Measurements from ENCODE around the gene PIEZO1.

Gene PIEZO1

DNA sequence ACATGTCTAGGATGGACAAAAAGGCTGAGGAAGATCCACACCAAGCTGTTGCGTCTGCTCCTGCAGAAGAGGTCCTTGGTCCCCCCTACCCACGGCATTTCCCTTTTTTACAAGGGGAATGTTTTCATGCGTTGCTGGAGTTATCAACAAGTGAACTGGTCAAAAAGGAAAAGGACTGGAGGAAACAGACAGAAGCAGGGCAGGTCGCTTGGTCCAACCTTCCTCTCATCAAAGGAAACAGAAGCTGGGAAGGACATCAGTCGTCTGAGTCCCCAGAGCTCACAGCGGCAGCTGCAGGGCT lies 26.1 kb downstream of the PIEZO1 start:
- TF ChIP-seq, protein P1, sequence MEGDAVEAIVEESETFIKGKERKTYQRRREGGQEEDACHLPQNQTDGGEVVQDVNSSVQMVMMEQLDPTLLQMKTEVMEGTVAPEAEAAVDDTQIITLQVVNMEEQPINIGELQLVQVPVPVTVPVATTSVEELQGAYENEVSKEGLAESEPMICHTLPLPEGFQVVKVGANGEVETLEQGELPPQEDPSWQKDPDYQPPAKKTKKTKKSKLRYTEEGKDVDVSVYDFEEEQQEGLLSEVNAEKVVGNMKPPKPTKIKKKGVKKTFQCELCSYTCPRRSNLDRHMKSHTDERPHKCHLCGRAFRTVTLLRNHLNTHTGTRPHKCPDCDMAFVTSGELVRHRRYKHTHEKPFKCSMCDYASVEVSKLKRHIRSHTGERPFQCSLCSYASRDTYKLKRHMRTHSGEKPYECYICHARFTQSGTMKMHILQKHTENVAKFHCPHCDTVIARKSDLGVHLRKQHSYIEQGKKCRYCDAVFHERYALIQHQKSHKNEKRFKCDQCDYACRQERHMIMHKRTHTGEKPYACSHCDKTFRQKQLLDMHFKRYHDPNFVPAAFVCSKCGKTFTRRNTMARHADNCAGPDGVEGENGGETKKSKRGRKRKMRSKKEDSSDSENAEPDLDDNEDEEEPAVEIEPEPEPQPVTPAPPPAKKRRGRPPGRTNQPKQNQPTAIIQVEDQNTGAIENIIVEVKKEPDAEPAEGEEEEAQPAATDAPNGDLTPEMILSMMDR (IDR thresholded peaks at IDR 0.05; ENCODE audit: low read depth, low read length, poor library complexity, severe bottlenecking), result no peak
- TF ChIP-seq EZH2phosphoT487 (IDR thresholded peaks at IDR 0.05; ENCODE audit: borderline replicate concordance, low read length), result no peak
- H3K4me1 ChIP-seq (ENCODE audit: control insufficient read depth, low read length), result no peaks in the 10 kb centered on the region
- H3F3A ChIP-seq (ENCODE audit: control insufficient read depth, insufficient read depth), result no peaks in the 10 kb centered on the region
- H3K9me3 ChIP-seq (ENCODE audit: control insufficient read depth, insufficient read depth, low read length), result no peaks in the 10 kb centered on the region
- peaks cover 23% of the 10 kb centered on the region; the same call in 1 of the 2 replicates for H4K20me1 ChIP-seq (ENCODE audit: control insufficient read depth, insufficient read depth, low read depth, low read length)
- no peak overlapping the region for H3K27ac ChIP-seq (ENCODE audit: low read depth, low read length)
- peaks cover 13% of the 10 kb centered on the region for H3K36me3 ChIP-seq (ENCODE audit: control insufficient read depth, low read length)
- H3K9me2 ChIP-seq (replicated peaks; ENCODE audit: control insufficient read depth, low read length), result no peaks in the 10 kb centered on the region
- H3K4me2 ChIP-seq (ENCODE audit: low read length), result no peak overlapping the region
- H3K27me3 ChIP-seq (ENCODE audit: control insufficient read depth, low read length), result no peaks in the 10 kb centered on the region
- H3K4me3 ChIP-seq (ENCODE audit: low read length), result no peak overlapping the region
- peaks cover 99% of the 10 kb centered on the region for H3K79me2 ChIP-seq (ENCODE audit: control insufficient read depth, low read length)

DNA sequence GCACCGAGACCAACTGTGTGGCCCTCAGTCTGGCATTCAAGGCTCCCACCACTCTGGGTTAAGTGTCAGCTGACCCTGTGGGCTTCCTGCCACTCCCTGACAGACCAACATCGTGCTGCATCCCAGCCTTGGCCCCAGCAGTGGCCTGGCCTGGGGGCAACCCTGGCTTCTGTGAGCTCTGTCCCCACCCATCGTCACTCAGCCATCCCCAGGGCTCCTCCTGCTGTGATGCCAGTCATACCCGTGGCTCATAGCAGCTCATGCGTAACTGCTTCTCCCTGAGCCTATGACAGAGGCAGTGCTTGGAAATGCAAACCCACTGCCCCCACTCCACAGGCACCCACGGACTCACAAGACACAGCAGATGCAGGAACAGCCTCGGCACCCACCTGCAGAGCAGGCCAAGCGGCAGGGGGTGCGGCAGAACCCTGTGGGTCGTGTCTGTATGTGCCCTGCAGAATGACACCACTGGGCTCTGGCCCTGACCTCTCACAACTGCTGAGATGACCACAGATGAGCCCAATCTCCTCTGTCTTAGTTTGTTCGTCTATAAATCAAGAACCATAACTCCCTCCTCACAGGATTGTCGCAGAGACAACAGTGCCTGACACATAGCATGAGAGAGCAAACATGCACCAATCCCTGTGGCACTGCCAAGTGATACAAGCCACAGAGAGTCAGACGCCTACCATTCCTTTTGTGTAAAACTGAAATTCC lies 26.6 kb downstream of the PIEZO1 start:
- H3K4me3 ChIP-seq (ENCODE audit: low read length), result no peak overlapping the region
- peaks cover 99% of the 10 kb centered on the region for H3K79me2 ChIP-seq (ENCODE audit: control insufficient read depth, low read length)
- no peaks in the 10 kb centered on the region for H3K27me3 ChIP-seq (ENCODE audit: control insufficient read depth, low read length)
- H3K9me2 ChIP-seq (replicated peaks; ENCODE audit: control insufficient read depth, low read length), result no peaks in the 10 kb centered on the region
- H3K36me3 ChIP-seq (ENCODE audit: control insufficient read depth, low read length), result peaks cover 8% of the 10 kb centered on the region
- H3F3A ChIP-seq (ENCODE audit: control insufficient read depth, insufficient read depth), result no peaks in the 10 kb centered on the region
- H4K20me1 ChIP-seq (ENCODE audit: control insufficient read depth, insufficient read depth, low read depth, low read length), result peaks cover 23% of the 10 kb centered on the region; the same call in 1 of the 2 replicates
- H3K27ac ChIP-seq (ENCODE audit: low read depth, low read length), result no peak overlapping the region
- no peaks in the 10 kb centered on the region for H3K9me3 ChIP-seq (ENCODE audit: control insufficient read depth, insufficient read depth, low read length)
- no peaks in the 10 kb centered on the region for H3K4me1 ChIP-seq (ENCODE audit: control insufficient read depth, low read length)
- H3K4me2 ChIP-seq (ENCODE audit: low read length), result no peak overlapping the region
- no peak for TF ChIP-seq EZH2phosphoT487 (IDR thresholded peaks at IDR 0.05; ENCODE audit: borderline replicate concordance, low read length)
- TF ChIP-seq, protein P1 (IDR thresholded peaks at IDR 0.05; ENCODE audit: low read depth, low read length, poor library complexity, severe bottlenecking), result no peak

DNA sequence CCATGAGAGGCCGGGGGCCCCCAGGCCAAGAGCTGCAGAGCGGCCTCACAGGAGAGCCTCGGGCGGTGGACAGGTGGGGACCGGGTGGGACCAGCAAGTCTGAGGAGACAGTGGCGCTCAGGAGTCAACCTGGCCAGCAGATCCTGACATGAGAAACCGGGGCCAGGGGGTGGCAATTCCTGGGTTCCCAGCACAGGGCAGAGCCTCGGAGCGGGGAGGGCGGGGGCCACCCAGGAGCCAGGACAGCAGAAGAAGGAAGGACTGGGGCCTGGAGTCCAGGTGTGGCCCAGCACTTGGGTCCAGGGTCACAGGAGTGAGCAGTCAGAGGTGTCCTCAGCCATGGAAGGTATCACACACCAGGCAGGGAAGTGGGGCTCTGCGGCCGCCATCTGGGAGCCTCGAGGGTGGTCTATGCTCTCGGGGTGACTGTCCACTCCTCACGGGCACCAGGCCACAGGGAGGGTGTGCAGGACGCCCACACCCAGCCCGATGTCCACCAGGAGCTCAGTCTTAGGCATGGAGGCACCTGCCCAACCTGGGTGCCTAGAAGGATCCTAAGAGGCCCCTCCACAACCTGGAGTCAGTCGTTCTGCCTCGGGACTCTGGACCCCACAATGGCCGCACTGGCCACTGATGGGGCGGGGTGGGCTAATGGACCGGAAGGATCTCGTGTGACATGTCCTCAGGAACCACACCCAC lies 29.1 kb downstream of the PIEZO1 start:
- Histone ChIP-seq H3K79me2 (ENCODE audit: control insufficient read depth, low read length) (peaks cover 95% of the 10 kb centered on the region), H3K4me2 (ENCODE audit: low read length) (no peak overlapping the region), H4K20me1 (ENCODE audit: control insufficient read depth, insufficient read depth, low read depth, low read length) (peaks cover 12% of the 10 kb centered on the region; the same call in 1 of the 2 replicates), H3K9me3 (ENCODE audit: control insufficient read depth, insufficient read depth, low read length) (no peaks in the 10 kb centered on the region), H3K27me3 (ENCODE audit: control insufficient read depth, low read length) (no peaks in the 10 kb centered on the region), H3F3A (ENCODE audit: control insufficient read depth, insufficient read depth) (no peaks in the 10 kb centered on the region), H3K27ac (ENCODE audit: low read depth, low read length) (no peak overlapping the region), H3K36me3 (ENCODE audit: control insufficient read depth, low read length) (peaks cover 18% of the 10 kb centered on the region), H3K4me1 (ENCODE audit: control insufficient read depth, low read length) (no peaks in the 10 kb centered on the region), H3K4me3 (ENCODE audit: low read length) (no peak overlapping the region), H3K9me2 (replicated peaks; ENCODE audit: control insufficient read depth, low read length) (no peaks in the 10 kb centered on the region)
- TF ChIP-seq EZH2phosphoT487 (IDR thresholded peaks at IDR 0.05; ENCODE audit: borderline replicate concordance, low read length), result no peak
- TF ChIP-seq, protein P1 (IDR thresholded peaks at IDR 0.05; ENCODE audit: low read depth, low read length, poor library complexity, severe bottlenecking), result no peak

Data from DOHH2 (cell line).